GM23338 (cell line): Measurements from ENCODE around the gene EIF3A. TPM values are rescaled to one million over a fixed set of nuclear protein-coding genes. Genes with fewer than 3 reads are reported as not detected.

Experiments used
- ATAC-seq: fragments of 200-7000 bp; cut with Tn5 transposase; 3 replicates; pipeline ENCODE4 v1.9.1; 2020
- DNase-seq: peaks from one replicate; pipeline ENCODE4 v3.0.0-alpha.2; 2015; ENCODE audit warnings: low spot score
- H2AFZ ChIP-seq: fragments of 200-600 bp; sonication (generic); 2 replicates; pipeline ENCODE4 v1.8.0; 2016; ENCODE audit warnings: antibody characterized with exemption, mild to moderate bottlenecking, moderate library complexity
- H3F3A ChIP-seq: fragments of 200-600 bp; sonication (generic); replicated peaks from 2 replicates; pipeline ENCODE4 v1.8.0; 2017; ENCODE audit warnings: antibody characterized with exemption, mixed run types, low read depth
- H3K27ac ChIP-seq: fragments of 200-600 bp; sonication (generic); 2 replicates; pipeline ENCODE4 v1.6.1; 2016; ENCODE audit warnings: low read depth
- H3K27me3 ChIP-seq: fragments of 200-600 bp; sonication (generic); 2 replicates; pipeline ENCODE4 v1.8.0; 2016; ENCODE audit warnings: mild to moderate bottlenecking, mixed run types, moderate library complexity; ENCODE audit not compliant: insufficient read depth
- H3K36me3 ChIP-seq: fragments of 200-600 bp; sonication (generic); 2 replicates; pipeline ENCODE4 v1.8.0; 2016; ENCODE audit warnings: mild to moderate bottlenecking; ENCODE audit not compliant: insufficient read depth
- H3K4me1 ChIP-seq: fragments of 200-600 bp; sonication (generic); 2 replicates; pipeline ENCODE4 v1.8.0; 2016; ENCODE audit warnings: mild to moderate bottlenecking, moderate library complexity; ENCODE audit not compliant: insufficient read depth
- H3K4me2 ChIP-seq: fragments of 200-600 bp; sonication (generic); 2 replicates; pipeline ENCODE4 v1.7.1; 2017; ENCODE audit warnings: mixed run types
- H3K4me3 ChIP-seq: fragments of 200-600 bp; sonication (generic); 2 replicates; pipeline ENCODE4 v1.6.1; 2016; ENCODE audit warnings: mixed run types
- H3K79me2 ChIP-seq: fragments of 200-600 bp; sonication (generic); replicated peaks from 2 replicates; pipeline ENCODE4 v1.8.0; 2017; ENCODE audit warnings: mild to moderate bottlenecking; ENCODE audit not compliant: insufficient read depth
- H3K9me2 ChIP-seq: fragments of 200-600 bp; sonication (generic); 2 replicates; pipeline ENCODE4 v1.8.0; 2017; ENCODE audit not compliant: insufficient read depth
- H4K20me1 ChIP-seq: fragments of 200-600 bp; sonication (generic); replicated peaks from 2 replicates; pipeline ENCODE4 v1.8.0; 2017; ENCODE audit warnings: mild to moderate bottlenecking; ENCODE audit not compliant: insufficient read depth
- H3K27ac Mint-ChIP-seq: 2 replicates; pipeline ENCODE4 v1.8.0; 2020; ENCODE audit warnings: inconsistent platforms, mild to moderate bottlenecking, moderate library complexity, mixed read lengths
- H3K27me3 Mint-ChIP-seq: 3 replicates; pipeline ENCODE4 v1.8.0; 2022; ENCODE audit warnings: low read depth, mild to moderate bottlenecking, moderate library complexity, mixed read lengths, inconsistent platforms; ENCODE audit not compliant: insufficient read depth, poor library complexity
- H3K36me3 Mint-ChIP-seq: 3 replicates; pipeline ENCODE4 v1.8.0; 2021; ENCODE audit warnings: low read depth, mild to moderate bottlenecking, inconsistent platforms, moderate library complexity, mixed read lengths
- H3K4me1 Mint-ChIP-seq: 3 replicates; pipeline ENCODE4 v1.8.0; 2020; ENCODE audit warnings: mild to moderate bottlenecking, inconsistent platforms, mixed read lengths
- H3K4me3 Mint-ChIP-seq: 3 replicates; pipeline ENCODE4 v1.8.0; 2021; ENCODE audit warnings: moderate library complexity, mild to moderate bottlenecking, inconsistent platforms, mixed read lengths
- H3K9me3 Mint-ChIP-seq: 3 replicates; pipeline ENCODE4 v1.8.0; 2020; ENCODE audit warnings: moderate library complexity, mild to moderate bottlenecking, inconsistent platforms, mixed read lengths
- CREB1 ChIP-seq: fragments of 250-450 bp; sonication (Bioruptor Pico); IDR thresholded peaks from 2 replicates; pipeline ENCODE4 v1.5.0; 2020; ENCODE audit warnings: low read depth, mild to moderate bottlenecking, moderate library complexity
- EZH2 ChIP-seq: fragments of 200-600 bp; sonication (generic); IDR thresholded peaks from one replicate; pipeline ENCODE4 v1.8.0; 2017; ENCODE audit warnings: antibody characterized with exemption, mild to moderate bottlenecking, low read depth; ENCODE audit not compliant: unreplicated experiment
- EZH2phosphoT487 ChIP-seq: fragments of 200-600 bp; sonication (generic); IDR thresholded peaks from one replicate; pipeline ENCODE4 v1.8.1; 2018; ENCODE audit warnings: antibody characterized with exemption; ENCODE audit not compliant: unreplicated experiment
- JUNB ChIP-seq: IDR thresholded peaks from one replicate; pipeline ENCODE4 v1.6.1; 2016; ENCODE audit warnings: antibody characterized with exemption; ENCODE audit not compliant: unreplicated experiment
- NANOG ChIP-seq: IDR thresholded peaks from 2 replicates; pipeline ENCODE4 v1.6.1; 2016; ENCODE audit warnings: antibody characterized with exemption, borderline replicate concordance
- POLR2AphosphoS5 ChIP-seq: IDR thresholded peaks from 2 replicates; pipeline ENCODE4 v1.6.1; 2016; ENCODE audit warnings: antibody characterized with exemption, low read depth
- REST ChIP-seq: IDR thresholded peaks from one replicate; pipeline ENCODE4 v1.6.1; 2018; ENCODE audit warnings: antibody characterized with exemption; ENCODE audit not compliant: unreplicated experiment
- STAT1 ChIP-seq: IDR thresholded peaks from one replicate; pipeline ENCODE4 v1.6.1; 2016; ENCODE audit warnings: antibody characterized with exemption; ENCODE audit not compliant: unreplicated experiment
- ZNF114 ChIP-seq: fragments of 250-450 bp; sonication (Bioruptor Pico); IDR thresholded peaks from 2 replicates; pipeline ENCODE4 v1.5.0; 2020; ENCODE audit warnings: mild to moderate bottlenecking, moderate library complexity
- ZNF331 ChIP-seq: fragments of 250-450 bp; sonication (Bioruptor Pico); IDR thresholded peaks from 2 replicates; pipeline ENCODE4 v1.5.0; 2020; ENCODE audit warnings: low read depth, mild to moderate bottlenecking, moderate library complexity
- polyA plus RNA-seq: library from polyadenylated mRNA; unstranded; fragments of >200 nt; fragmentation: Nextera tagmentation; extraction: Ambion mirVana; gene quantifications from 2 replicates; pipeline ENCODE4 v1.2.1, GENCODE V29; 2016
- total RNA-seq: library from RNA; depleted of rRNA; stranded (reverse); fragments of >200 nt; shearing (Covaris generic); gene quantifications from 2 replicates; pipeline ENCODE4 v1.2.3, GENCODE V29; 2014
- TF ChIP-seq, protein P1 (sequence below): IDR thresholded peaks from 2 replicates; pipeline ENCODE4 v1.6.1; 2016; ENCODE audit warnings: antibody characterized with exemption
- TF ChIP-seq, protein P2 (sequence below): fragments of 250-450 bp; sonication (Bioruptor Pico); IDR thresholded peaks from 2 replicates; pipeline ENCODE4 v1.5.0; 2020; ENCODE audit warnings: mild to moderate bottlenecking, moderate library complexity
- TF ChIP-seq, protein P3 (sequence below), 2 experiments: fragments of 200-600 bp in 1 of 2; sonication (generic) in 1 of 2; conservative IDR thresholded peaks; 2 replicates each; pipeline versions ENCODE4 v1.5.1 to v1.6.1; 2016 to 2017; ENCODE audit warnings: antibody characterized with exemption in 2 of 2, low read depth in 2 of 2, mild to moderate bottlenecking in 2 of 2, moderate library complexity in 1 of 2

Gene EIF3A
- total and polyA plus RNA-seq, 2 experiments from 2014 or later: 152 to 170 TPM

DNA sequence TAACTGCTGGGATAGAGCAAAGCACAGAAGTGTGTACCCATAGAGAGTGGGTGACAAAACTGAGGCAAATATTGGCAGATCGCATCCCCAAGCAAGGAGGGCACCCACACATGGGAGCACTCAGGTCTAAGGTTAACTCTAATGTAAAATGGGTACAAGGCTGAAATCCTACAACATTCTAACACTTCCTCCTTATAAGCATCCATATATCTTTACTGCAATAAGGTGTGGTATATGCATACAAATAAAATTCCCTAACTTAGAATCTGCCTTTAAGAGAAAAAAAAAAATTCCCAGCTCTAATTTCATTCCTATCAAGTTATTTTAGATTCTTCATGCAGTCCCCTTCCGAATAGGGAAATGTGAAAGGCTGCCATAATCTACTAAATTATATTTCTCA is 18.7 kb downstream of the EIF3A start:
- Mint-ChIP-seq H3K27ac (no peak overlapping the region), H3K9me3 (no peaks in the 10 kb centered on the region), H3K4me1 (no peaks in the 10 kb centered on the region), H3K27me3 (peaks cover 6% of the 10 kb centered on the region), H3K36me3 (peaks cover 100% of the 10 kb centered on the region), H3K4me3 (no peak overlapping the region)
- DNase-seq: no peak
- Histone ChIP-seq H3K27me3 (no peaks in the 10 kb centered on the region), H4K20me1 (peaks cover 59% of the 10 kb centered on the region), H3K79me2 (peaks cover 99% of the 10 kb centered on the region), H3K9me2 (no peaks in the 10 kb centered on the region), H2AFZ (no peak overlapping the region), H3K36me3 (peaks cover 93% of the 10 kb centered on the region), H3K27ac (no peak overlapping the region), H3F3A (peaks cover 13% of the 10 kb centered on the region; the same call in 1 of the 2 replicates), H3K4me2 (no peak overlapping the region), H3K4me1 (no peaks in the 10 kb centered on the region), H3K4me3 (no peak overlapping the region)
- no peak for ATAC-seq
- TF ChIP-seq STAT1 (no peak), NANOG (no peak), ZNF114 (CRISPR knock-in tag) (no peak), EZH2phosphoT487 (no peak), POLR2AphosphoS5 (no peak), REST (no peak), JUNB (no peak), EZH2 (no peak), ZNF331 (CRISPR knock-in tag) (no peak), CREB1 (CRISPR knock-in tag) (no peak)
- TF ChIP-seq, protein P1, sequence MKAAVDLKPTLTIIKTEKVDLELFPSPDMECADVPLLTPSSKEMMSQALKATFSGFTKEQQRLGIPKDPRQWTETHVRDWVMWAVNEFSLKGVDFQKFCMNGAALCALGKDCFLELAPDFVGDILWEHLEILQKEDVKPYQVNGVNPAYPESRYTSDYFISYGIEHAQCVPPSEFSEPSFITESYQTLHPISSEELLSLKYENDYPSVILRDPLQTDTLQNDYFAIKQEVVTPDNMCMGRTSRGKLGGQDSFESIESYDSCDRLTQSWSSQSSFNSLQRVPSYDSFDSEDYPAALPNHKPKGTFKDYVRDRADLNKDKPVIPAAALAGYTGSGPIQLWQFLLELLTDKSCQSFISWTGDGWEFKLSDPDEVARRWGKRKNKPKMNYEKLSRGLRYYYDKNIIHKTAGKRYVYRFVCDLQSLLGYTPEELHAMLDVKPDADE: no peak
- TF ChIP-seq, protein P2, sequence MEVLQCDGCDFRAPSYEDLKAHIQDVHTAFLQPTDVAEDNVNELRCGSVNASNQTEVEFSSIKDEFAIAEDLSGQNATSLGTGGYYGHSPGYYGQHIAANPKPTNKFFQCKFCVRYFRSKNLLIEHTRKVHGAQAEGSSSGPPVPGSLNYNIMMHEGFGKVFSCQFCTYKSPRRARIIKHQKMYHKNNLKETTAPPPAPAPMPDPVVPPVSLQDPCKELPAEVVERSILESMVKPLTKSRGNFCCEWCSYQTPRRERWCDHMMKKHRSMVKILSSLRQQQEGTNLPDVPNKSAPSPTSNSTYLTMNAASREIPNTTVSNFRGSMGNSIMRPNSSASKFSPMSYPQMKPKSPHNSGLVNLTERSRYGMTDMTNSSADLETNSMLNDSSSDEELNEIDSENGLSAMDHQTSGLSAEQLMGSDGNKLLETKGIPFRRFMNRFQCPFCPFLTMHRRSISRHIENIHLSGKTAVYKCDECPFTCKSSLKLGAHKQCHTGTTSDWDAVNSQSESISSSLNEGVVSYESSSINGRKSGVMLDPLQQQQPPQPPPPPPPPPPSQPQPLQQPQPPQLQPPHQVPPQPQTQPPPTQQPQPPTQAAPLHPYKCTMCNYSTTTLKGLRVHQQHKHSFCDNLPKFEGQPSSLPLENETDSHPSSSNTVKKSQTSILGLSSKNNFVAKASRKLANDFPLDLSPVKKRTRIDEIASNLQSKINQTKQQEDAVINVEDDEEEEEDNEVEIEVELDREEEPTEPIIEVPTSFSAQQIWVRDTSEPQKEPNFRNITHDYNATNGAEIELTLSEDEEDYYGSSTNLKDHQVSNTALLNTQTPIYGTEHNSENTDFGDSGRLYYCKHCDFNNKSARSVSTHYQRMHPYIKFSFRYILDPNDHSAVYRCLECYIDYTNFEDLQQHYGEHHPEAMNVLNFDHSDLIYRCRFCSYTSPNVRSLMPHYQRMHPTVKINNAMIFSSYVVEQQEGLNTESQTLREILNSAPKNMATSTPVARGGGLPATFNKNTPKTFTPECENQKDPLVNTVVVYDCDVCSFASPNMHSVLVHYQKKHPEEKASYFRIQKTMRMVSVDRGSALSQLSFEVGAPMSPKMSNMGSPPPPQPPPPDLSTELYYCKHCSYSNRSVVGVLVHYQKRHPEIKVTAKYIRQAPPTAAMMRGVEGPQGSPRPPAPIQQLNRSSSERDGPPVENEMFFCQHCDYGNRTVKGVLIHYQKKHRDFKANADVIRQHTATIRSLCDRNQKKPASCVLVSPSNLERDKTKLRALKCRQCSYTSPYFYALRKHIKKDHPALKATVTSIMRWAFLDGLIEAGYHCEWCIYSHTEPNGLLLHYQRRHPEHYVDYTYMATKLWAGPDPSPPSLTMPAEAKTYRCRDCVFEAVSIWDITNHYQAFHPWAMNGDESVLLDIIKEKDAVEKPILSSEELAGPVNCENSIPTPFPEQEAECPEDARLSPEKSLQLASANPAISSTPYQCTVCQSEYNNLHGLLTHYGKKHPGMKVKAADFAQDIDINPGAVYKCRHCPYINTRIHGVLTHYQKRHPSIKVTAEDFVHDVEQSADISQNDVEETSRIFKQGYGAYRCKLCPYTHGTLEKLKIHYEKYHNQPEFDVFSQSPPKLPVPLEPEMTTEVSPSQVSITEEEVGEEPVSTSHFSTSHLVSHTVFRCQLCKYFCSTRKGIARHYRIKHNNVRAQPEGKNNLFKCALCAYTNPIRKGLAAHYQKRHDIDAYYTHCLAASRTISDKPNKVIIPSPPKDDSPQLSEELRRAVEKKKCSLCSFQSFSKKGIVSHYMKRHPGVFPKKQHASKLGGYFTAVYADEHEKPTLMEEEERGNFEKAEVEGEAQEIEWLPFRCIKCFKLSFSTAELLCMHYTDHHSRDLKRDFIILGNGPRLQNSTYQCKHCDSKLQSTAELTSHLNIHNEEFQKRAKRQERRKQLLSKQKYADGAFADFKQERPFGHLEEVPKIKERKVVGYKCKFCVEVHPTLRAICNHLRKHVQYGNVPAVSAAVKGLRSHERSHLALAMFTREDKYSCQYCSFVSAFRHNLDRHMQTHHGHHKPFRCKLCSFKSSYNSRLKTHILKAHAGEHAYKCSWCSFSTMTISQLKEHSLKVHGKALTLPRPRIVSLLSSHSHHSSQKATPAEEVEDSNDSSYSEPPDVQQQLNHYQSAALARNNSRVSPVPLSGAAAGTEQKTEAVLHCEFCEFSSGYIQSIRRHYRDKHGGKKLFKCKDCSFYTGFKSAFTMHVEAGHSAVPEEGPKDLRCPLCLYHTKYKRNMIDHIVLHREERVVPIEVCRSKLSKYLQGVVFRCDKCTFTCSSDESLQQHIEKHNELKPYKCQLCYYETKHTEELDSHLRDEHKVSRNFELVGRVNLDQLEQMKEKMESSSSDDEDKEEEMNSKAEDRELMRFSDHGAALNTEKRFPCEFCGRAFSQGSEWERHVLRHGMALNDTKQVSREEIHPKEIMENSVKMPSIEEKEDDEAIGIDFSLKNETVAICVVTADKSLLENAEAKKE (CRISPR knock-in tag): no peak
- TF ChIP-seq, protein P3, sequence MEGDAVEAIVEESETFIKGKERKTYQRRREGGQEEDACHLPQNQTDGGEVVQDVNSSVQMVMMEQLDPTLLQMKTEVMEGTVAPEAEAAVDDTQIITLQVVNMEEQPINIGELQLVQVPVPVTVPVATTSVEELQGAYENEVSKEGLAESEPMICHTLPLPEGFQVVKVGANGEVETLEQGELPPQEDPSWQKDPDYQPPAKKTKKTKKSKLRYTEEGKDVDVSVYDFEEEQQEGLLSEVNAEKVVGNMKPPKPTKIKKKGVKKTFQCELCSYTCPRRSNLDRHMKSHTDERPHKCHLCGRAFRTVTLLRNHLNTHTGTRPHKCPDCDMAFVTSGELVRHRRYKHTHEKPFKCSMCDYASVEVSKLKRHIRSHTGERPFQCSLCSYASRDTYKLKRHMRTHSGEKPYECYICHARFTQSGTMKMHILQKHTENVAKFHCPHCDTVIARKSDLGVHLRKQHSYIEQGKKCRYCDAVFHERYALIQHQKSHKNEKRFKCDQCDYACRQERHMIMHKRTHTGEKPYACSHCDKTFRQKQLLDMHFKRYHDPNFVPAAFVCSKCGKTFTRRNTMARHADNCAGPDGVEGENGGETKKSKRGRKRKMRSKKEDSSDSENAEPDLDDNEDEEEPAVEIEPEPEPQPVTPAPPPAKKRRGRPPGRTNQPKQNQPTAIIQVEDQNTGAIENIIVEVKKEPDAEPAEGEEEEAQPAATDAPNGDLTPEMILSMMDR (conservative IDR thresholded peaks at IDR 0.05; ENCODE audit: low read depth in 2 of 2): no peak
